ENCODE results near the gene FOXN3.

Gene FOXN3

DNA sequence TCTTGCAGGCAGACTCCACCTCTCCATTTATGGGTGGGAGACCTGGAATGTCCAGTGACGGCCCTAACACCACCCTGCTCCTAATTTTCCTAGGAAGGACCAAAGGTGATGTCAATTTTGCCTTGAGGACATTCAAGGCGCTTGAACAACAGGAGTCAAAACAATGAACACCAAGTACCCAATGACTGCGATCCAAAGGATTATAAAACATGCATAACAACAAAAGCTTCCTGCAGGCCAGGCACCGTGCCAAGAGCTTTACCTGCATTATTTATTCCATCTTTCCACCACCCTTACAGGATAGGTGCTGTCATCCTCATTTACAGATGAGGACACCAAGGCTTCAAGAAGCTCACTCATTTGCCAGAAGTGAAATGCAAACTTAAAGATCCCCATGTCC is 15.2 kb upstream of the FOXN3 start:
- TF ChIP-seq, protein P1, sequence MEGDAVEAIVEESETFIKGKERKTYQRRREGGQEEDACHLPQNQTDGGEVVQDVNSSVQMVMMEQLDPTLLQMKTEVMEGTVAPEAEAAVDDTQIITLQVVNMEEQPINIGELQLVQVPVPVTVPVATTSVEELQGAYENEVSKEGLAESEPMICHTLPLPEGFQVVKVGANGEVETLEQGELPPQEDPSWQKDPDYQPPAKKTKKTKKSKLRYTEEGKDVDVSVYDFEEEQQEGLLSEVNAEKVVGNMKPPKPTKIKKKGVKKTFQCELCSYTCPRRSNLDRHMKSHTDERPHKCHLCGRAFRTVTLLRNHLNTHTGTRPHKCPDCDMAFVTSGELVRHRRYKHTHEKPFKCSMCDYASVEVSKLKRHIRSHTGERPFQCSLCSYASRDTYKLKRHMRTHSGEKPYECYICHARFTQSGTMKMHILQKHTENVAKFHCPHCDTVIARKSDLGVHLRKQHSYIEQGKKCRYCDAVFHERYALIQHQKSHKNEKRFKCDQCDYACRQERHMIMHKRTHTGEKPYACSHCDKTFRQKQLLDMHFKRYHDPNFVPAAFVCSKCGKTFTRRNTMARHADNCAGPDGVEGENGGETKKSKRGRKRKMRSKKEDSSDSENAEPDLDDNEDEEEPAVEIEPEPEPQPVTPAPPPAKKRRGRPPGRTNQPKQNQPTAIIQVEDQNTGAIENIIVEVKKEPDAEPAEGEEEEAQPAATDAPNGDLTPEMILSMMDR (conservative IDR thresholded peaks at IDR 0.05; ENCODE audit: low read depth, low read length), result no peak
- no peak for DNase-seq (ENCODE audit: low read depth)
- H3K4me3 ChIP-seq (ENCODE audit: low read length), result no peak overlapping the region

DNA sequence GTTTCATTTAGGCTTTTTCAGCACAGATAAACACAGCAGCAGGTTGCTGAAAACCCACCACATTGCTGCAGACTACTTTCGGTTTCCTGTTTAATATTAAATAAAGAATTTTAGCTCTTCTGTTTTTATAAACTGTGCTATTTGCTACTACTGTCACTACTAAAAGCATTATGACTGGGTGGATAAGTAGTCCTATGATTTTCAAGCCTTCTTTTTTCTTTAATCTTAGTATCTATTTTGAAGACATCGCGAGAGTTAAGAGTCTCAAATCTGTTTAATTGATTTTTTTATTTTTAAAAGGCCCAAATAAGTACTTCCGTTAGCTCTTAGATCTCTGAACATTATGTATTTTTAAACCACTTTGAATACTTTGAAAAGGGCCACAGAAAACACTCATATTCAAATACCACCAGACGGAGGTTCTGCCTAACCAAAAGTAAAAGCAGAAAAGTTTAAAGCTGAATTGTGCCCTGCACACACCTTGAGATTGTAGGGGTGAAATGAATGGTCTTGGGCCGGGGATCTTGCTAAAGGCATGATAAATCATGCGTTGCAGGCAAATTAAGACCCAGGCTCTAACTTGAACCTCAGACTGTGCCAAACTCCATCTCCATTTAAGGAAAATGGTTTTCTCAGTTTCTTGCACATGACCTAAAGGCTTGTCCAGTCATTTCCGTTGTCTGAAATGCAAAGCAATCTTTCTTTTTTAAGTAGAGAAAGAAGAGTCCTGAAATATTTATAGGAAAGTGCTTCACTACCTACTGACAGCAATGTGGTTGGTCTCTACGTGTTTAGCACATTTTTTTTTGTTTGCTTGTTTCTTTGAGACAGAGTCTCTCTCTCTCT is 13.6 kb upstream of the FOXN3 start:
- H3K4me3 ChIP-seq (ENCODE audit: low read length), result no peak overlapping the region
- TF ChIP-seq, protein P1 (conservative IDR thresholded peaks at IDR 0.05; ENCODE audit: low read depth, low read length), result no peak
- no peak for DNase-seq (ENCODE audit: low read depth)

DNA sequence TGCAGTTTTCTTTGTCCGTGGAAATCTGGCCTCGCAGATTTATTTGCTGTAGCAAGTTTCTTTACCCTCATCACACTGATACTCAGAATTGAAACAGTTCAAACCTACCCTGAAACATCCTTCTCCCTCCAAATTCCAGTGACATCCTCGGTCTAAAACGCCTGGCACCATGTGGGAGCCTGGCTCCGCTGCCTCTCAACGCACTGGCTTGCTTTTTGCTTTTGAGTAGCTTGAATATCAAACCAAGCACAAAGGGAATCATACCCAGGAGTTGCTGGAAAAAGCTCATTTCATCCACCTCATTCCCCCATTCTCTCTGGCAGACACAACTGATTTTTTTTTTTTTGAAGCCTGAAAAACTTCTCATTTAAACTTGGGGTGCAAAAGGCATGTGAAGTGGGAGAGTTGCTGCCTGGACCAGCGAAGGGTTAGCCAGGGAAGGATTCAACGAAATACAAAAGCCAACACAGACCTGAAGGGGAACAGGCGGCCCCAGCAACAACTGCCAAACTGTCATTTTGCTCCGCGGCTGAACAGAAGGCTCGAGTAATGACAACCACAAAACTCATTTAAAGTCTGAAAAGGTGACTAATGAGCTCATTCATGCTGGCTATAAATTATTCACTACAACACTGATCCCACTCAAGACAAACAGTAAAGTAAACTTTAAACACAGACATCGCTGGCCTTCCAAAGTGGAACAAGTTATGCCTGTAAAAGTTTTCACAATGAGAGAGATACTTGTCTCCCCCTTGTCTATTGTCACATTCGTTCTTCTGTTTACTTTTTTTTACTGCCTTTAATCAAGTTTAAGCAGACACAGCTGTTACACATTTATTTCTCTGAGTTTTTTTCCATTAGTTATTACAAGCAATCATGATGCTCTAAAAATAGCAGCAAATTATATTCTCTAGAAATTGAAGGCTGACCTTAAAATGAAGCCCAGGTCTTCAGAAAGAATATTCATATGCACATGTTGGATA is 12.5 kb upstream of the FOXN3 start:
- H3K4me3 ChIP-seq (ENCODE audit: low read length), result no peak overlapping the region
- TF ChIP-seq, protein P1 (conservative IDR thresholded peaks at IDR 0.05; ENCODE audit: low read depth, low read length), result no peak
- DNase-seq (ENCODE audit: low read depth), result no peak

DNA sequence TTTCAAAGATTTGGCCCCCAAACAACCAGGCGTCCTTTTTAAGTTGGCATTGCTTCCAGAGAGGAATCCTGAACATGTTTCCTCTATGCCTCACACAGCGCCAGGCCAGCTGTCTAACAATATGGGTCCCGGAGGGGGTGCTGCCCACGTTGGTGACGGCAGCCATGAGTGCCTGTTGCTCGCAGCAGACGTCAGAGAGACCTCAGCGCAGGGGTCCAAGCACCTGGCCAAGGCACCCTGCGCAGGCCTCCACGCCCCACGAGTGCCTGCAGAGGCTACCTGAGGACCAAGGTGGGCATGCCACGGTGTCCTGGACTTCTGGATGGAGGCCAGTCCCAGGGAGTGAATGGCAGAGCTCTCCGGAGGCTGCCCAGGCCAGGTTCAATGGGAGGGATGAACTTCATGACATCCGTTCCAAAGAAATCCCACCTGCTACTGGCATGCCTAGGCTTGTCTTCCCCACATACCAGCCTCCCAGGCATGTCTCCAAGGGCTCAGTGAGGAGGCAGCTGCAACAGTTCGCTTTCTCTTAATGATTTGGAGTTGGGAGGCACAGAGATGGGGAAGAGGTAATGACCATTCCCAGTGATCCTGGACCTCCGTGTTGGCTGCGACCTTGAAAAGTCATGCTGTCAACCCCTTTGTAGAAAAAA is 11.6 kb upstream of the FOXN3 start:
- no peak for DNase-seq (ENCODE audit: low read depth)
- H3K4me3 ChIP-seq (ENCODE audit: low read length), result no peak overlapping the region
- TF ChIP-seq, protein P1 (conservative IDR thresholded peaks at IDR 0.05; ENCODE audit: low read depth, low read length), result no peak

DNA sequence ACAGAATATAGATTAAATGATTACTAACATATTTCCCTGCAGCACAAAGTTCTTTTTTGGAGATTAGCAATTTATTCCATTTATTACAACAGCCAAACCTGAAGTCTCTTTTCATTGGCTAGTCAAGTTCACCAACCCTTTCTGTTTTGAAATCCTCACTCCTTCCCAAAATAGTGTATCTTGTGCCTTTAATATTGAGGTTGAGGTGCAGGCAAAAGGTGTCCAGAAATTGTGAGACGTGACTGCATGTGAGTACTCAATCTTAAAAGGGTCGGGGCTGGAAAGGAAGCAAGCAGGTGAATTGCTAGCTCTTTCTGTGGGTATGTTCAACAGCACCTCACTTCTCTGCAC is 11.1 kb upstream of the FOXN3 start:
- no peak for DNase-seq (ENCODE audit: low read depth)
- H3K4me3 ChIP-seq (ENCODE audit: low read length), result no peak overlapping the region
- TF ChIP-seq, protein P1 (conservative IDR thresholded peaks at IDR 0.05; ENCODE audit: low read depth, low read length), result no peak

DNA sequence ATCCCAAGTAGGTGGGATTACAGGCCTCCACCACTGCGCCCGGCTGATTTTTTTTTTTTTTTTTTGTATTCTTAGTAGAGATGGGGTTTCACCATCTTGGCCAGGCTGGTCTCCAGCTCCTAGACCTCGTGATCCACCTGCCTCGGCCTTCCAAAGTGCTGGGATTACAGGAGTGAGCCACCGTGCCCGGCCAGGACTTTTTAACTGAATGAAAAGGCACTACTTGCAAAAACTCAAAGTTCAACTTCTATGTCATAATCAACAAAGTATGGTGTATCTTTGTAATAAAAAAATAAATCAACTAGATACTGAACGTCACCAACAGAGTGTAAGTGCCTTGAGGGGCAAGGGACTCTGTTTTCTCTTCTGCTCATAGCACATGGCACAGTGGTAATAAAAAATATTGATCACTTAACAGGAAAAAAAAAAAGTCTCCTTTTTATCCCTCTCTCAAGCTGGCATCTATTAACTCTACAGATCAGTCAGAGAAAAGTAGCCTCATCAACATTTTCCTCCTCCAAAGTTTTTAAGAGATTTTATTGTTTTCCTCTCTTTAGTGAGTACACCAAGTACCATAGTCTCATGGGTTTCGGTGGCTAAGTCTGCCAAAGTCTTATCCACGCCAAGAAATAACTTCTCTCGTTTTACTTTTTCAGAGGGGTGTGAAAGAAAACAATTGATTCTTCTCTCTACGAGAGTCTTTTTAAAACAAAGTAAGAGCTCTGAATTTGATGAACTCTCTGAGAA is 10.6 kb upstream of the FOXN3 start:
- DNase-seq (ENCODE audit: low read depth), result no peak
- TF ChIP-seq, protein P1 (conservative IDR thresholded peaks at IDR 0.05; ENCODE audit: low read depth, low read length), result no peak
- H3K4me3 ChIP-seq (ENCODE audit: low read length), result no peak overlapping the region

All from retinal pigment epithelial cell (primary cell).